ENCODE results near the gene WDSUB1.

The WDSUB1 gene

GRCh38 chr2:159201360-159202063 lies 85.0 kb downstream of the WDSUB1 start:
- no peak for TF ChIP-seq CTCF (conservative IDR thresholded peaks at IDR 0.05; ENCODE audit: low read depth, low read length)
- Histone ChIP-seq H2AFZ (ENCODE audit: low read depth) (no peak overlapping the region), H4K20me1 (ENCODE audit: insufficient read depth) (no peaks in the 10 kb centered on the region), H3K36me3 (ENCODE audit: insufficient read depth) (no peaks in the 10 kb centered on the region; the same call in 1 of the 2 replicates), H3K4me1 (ENCODE audit: low read depth, poor library complexity, severe bottlenecking) (peaks cover 9% of the 10 kb centered on the region), H3K27ac (no peak overlapping the region), H3K4me3 (IDR thresholded peaks at IDR 0.05; ENCODE audit: insufficient read depth, low read depth, low read length) (no peak overlapping the region), H3K79me2 (ENCODE audit: insufficient read depth, low read depth) (no peaks in the 10 kb centered on the region), H3K4me2 (no peak overlapping the region), H3K27me3 (ENCODE audit: insufficient read depth, low read depth) (no peaks in the 10 kb centered on the region), H3K9ac (no peak overlapping the region)

- H3K36me3 ChIP-seq (ENCODE audit: insufficient read depth), result no peaks in the 10 kb centered on the region; the same call in 1 of the 2 replicates
- H3K4me2 ChIP-seq, result no peak overlapping the region
- H4K20me1 ChIP-seq (ENCODE audit: insufficient read depth), result no peaks in the 10 kb centered on the region
- no peaks in the 10 kb centered on the region for H3K79me2 ChIP-seq (ENCODE audit: insufficient read depth, low read depth)
- no peaks in the 10 kb centered on the region for H3K27me3 ChIP-seq (ENCODE audit: insufficient read depth, low read depth)
- no peak for TF ChIP-seq CTCF (conservative IDR thresholded peaks at IDR 0.05; ENCODE audit: low read depth, low read length)
- H3K9ac ChIP-seq, result no peak overlapping the region
- no peak overlapping the region for H3K27ac ChIP-seq
- H3K4me3 ChIP-seq (IDR thresholded peaks at IDR 0.05; ENCODE audit: insufficient read depth, low read depth, low read length), result no peak overlapping the region
- H2AFZ ChIP-seq (ENCODE audit: low read depth), result no peak overlapping the region
- peaks cover 9% of the 10 kb centered on the region for H3K4me1 ChIP-seq (ENCODE audit: low read depth, poor library complexity, severe bottlenecking)
These were observed 86.0 kb downstream of the WDSUB1 start for GRCh38 chr2:159200498-159200897.

- H3K36me3 ChIP-seq (ENCODE audit: insufficient read depth), result no peaks in the 10 kb centered on the region; the same call in 1 of the 2 replicates
- H4K20me1 ChIP-seq (ENCODE audit: insufficient read depth), result no peaks in the 10 kb centered on the region
- no peak for TF ChIP-seq CTCF (conservative IDR thresholded peaks at IDR 0.05; ENCODE audit: low read depth, low read length)
- peaks cover 9% of the 10 kb centered on the region for H3K4me1 ChIP-seq (ENCODE audit: low read depth, poor library complexity, severe bottlenecking)
- no peak overlapping the region for H3K4me2 ChIP-seq
- H3K9ac ChIP-seq, result no peak overlapping the region
- H3K27me3 ChIP-seq (ENCODE audit: insufficient read depth, low read depth), result no peaks in the 10 kb centered on the region
- H3K4me3 ChIP-seq (IDR thresholded peaks at IDR 0.05; ENCODE audit: insufficient read depth, low read depth, low read length), result no peak overlapping the region
- no peak overlapping the region for H3K27ac ChIP-seq
- H2AFZ ChIP-seq (ENCODE audit: low read depth), result no peak overlapping the region
- H3K79me2 ChIP-seq (ENCODE audit: insufficient read depth, low read depth), result no peaks in the 10 kb centered on the region
These were observed 86.6 kb downstream of the WDSUB1 start for GRCh38 chr2:159199761-159200465.

GRCh38 chr2:159199236-159199635 lies 87.3 kb downstream of the WDSUB1 start:
- Histone ChIP-seq H4K20me1 (ENCODE audit: insufficient read depth) (no peaks in the 10 kb centered on the region), H3K9ac (no peak overlapping the region), H2AFZ (ENCODE audit: low read depth) (no peak overlapping the region), H3K27ac (no peak overlapping the region), H3K27me3 (ENCODE audit: insufficient read depth, low read depth) (no peaks in the 10 kb centered on the region), H3K4me2 (no peak overlapping the region), H3K4me1 (ENCODE audit: low read depth, poor library complexity, severe bottlenecking) (peaks cover 9% of the 10 kb centered on the region), H3K36me3 (ENCODE audit: insufficient read depth) (no peaks in the 10 kb centered on the region; the same call in 1 of the 2 replicates), H3K4me3 (IDR thresholded peaks at IDR 0.05; ENCODE audit: insufficient read depth, low read depth, low read length) (no peak overlapping the region), H3K79me2 (ENCODE audit: insufficient read depth, low read depth) (no peaks in the 10 kb centered on the region)
- no peak for TF ChIP-seq CTCF (conservative IDR thresholded peaks at IDR 0.05; ENCODE audit: low read depth, low read length)
